CD14-positive monocyte (primary cell): ENCODE results near the gene DCAF4. TPM values are rescaled to one million over a fixed set of nuclear protein-coding genes. Genes with fewer than 3 reads are reported as not detected.

Experiments used
- DNase-seq, 3 donors: peaks; one replicate each; pipeline ENCODE4 v3.0.0-alpha.2; 2011 to 2022
- H2AFZ ChIP-seq: 2 replicates; pipeline ENCODE4 v1.6.0; 2012; ENCODE audit warnings: mild to moderate bottlenecking, low read depth, low read length, inconsistent platforms; ENCODE audit not compliant: insufficient read depth, poor library complexity, severe bottlenecking
- H3K27ac ChIP-seq, 2 donors: 1 replicate in 1 of 2; 2 replicates in 1 of 2; pipeline ENCODE4 v1.5.1; 2012 to 2013; ENCODE audit warnings: low read length in 2 of 2, control low read depth in 1 of 2, inconsistent platforms in 1 of 2, low read depth in 1 of 2, mild to moderate bottlenecking in 1 of 2
- H3K27me3 ChIP-seq, 2 donors: one replicate each; pipeline versions ENCODE4 v1.6.0 to v1.6.1; 2011 to 2013; ENCODE audit warnings: low read length in 2 of 2; ENCODE audit not compliant: control insufficient read depth in 2 of 2, insufficient read depth in 2 of 2
- H3K36me3 ChIP-seq, 2 donors: replicated peaks in 1 of 2; 1 replicate in 1 of 2; 2 replicates in 1 of 2; pipeline versions ENCODE4 v1.5.1 to v1.6.1; 2012 to 2013; ENCODE audit warnings: low read length in 2 of 2, control low read depth in 1 of 2, inconsistent platforms in 1 of 2, mild to moderate bottlenecking in 1 of 2; ENCODE audit not compliant: insufficient read depth in 2 of 2, control insufficient read depth in 1 of 2
- H3K4me1 ChIP-seq, 2 donors: 1 replicate in 1 of 2; 2 replicates in 1 of 2; pipeline versions ENCODE4 v1.5.1 to v1.6.1; 2012 to 2013; ENCODE audit warnings: low read length in 2 of 2, control low read depth in 1 of 2, inconsistent platforms in 1 of 2, mild to moderate bottlenecking in 1 of 2, moderate library complexity in 1 of 2; ENCODE audit not compliant: insufficient read depth in 2 of 2, control insufficient read depth in 1 of 2
- H3K4me2 ChIP-seq: replicated peaks from 2 replicates; pipeline ENCODE3; 2012; ENCODE audit warnings: low read length, moderate library complexity, mild to moderate bottlenecking; ENCODE audit not compliant: poor library complexity, severe bottlenecking; ENCODE audit errors: extremely low read depth
- H3K4me3 ChIP-seq, 3 experiments: fragments of 200-600 bp in 1 of 3; sonication (generic) in 1 of 3; replicated peaks in 1 of 3; 1 replicate in 2 of 3; 2 replicates in 1 of 3; pipeline ENCODE4 v1.5.1; 2011 to 2013; ENCODE audit warnings: low read length in 3 of 3, mild to moderate bottlenecking in 3 of 3, control low read depth in 2 of 3, low read depth in 2 of 3, inconsistent platforms in 1 of 3, moderate library complexity in 1 of 3
- H3K79me2 ChIP-seq: 2 replicates; pipeline ENCODE4 v1.6.0; 2012; ENCODE audit warnings: mild to moderate bottlenecking, control low read depth, inconsistent platforms, low read length, moderate library complexity; ENCODE audit not compliant: insufficient read depth
- H3K9ac ChIP-seq: 2 replicates; pipeline ENCODE4 v1.6.0; 2017; ENCODE audit warnings: low read length, mild to moderate bottlenecking; ENCODE audit not compliant: insufficient read depth, poor library complexity, severe bottlenecking
- H3K9me3 ChIP-seq, 2 donors: replicated peaks in 1 of 2; 1 replicate in 1 of 2; 2 replicates in 1 of 2; pipeline versions ENCODE4 v1.5.1 to v1.6.1; 2012 to 2013; ENCODE audit warnings: low read length in 2 of 2, control low read depth in 1 of 2; ENCODE audit not compliant: control insufficient read depth in 1 of 2, insufficient read depth in 1 of 2
- H4K20me1 ChIP-seq: 2 replicates; pipeline ENCODE4 v1.6.0; 2012; ENCODE audit warnings: mild to moderate bottlenecking, low read length, control low read depth, moderate library complexity; ENCODE audit not compliant: insufficient read depth
- H3K27ac Mint-ChIP-seq, 7 donors: one replicate each; pipeline ENCODE4 v1.8.0; 2020; ENCODE audit warnings: mild to moderate bottlenecking in 7 of 7, mixed read lengths in 7 of 7, moderate library complexity in 6 of 7, inconsistent platforms in 2 of 7
- H3K27me3 Mint-ChIP-seq, 3 donors: one replicate each; pipeline ENCODE4 v1.8.0; 2021 to 2022; ENCODE audit warnings: low read depth in 3 of 3, mild to moderate bottlenecking in 3 of 3, mixed read lengths in 3 of 3, moderate library complexity in 3 of 3, inconsistent platforms in 1 of 3
- H3K36me3 Mint-ChIP-seq, 2 donors: one replicate each; pipeline ENCODE4 v1.8.0; 2020; ENCODE audit warnings: mixed read lengths in 2 of 2, inconsistent platforms in 1 of 2, mild to moderate bottlenecking in 1 of 2
- H3K4me1 Mint-ChIP-seq: one replicate; pipeline ENCODE4 v1.8.0; 2020; ENCODE audit warnings: mild to moderate bottlenecking, mixed read lengths
- H3K4me3 Mint-ChIP-seq, 2 donors: one replicate each; pipeline ENCODE4 v1.8.0; 2020; ENCODE audit warnings: mild to moderate bottlenecking in 2 of 2, mixed read lengths in 2 of 2, moderate library complexity in 1 of 2
- H3K9me3 Mint-ChIP-seq, 7 donors: one replicate each; pipeline ENCODE4 v1.8.0; 2020 to 2022; ENCODE audit warnings: mixed read lengths in 7 of 7, mild to moderate bottlenecking in 6 of 7, moderate library complexity in 6 of 7, inconsistent platforms in 2 of 7
- WGBS: methylation state at CpG from one replicate; pipeline ENCODE4 v1.1.5; 2013; ENCODE audit warnings: missing lambda C conversion rate; ENCODE audit not compliant: insufficient coverage; 5-methylcytosine and 5-hydroxymethylcytosine counted together
- intact Hi-C, 2 donors: fragments of 100-400 bp; cut with micrococcal nuclease; formaldehyde crosslinking; loops; one replicate each; pipeline versions ENCODE4 v1.15.0 to v1.15.1; 2023
- polyA plus RNA-seq, 3 donors: library from polyadenylated mRNA; depleted of rRNA in 1 of 3; unstranded in 2 of 3; stranded (reverse) in 1 of 3; fragments of 300-500 nt in 2 of 3; fragments of >200 nt in 1 of 3; fragmentation: Illumina TruSeq in 2 of 3; gene quantifications; 1 replicate in 2 of 3; 2 replicates in 1 of 3; pipeline ENCODE4 v1.2.3, GENCODE V29; 2012 to 2021
- TF ChIP-seq, protein P1 (sequence below): fragments of 200-600 bp; IDR thresholded peaks from one replicate; pipeline ENCODE4 v1.8.0; 2022; ENCODE audit warnings: antibody characterized with exemption, mild to moderate bottlenecking

The DCAF4 gene
- polyA plus RNA-seq, 3 donors, result 1.1 to 7.2 (median 2.3) TPM

- intact Hi-C loops, result no loop called here
- Histone ChIP-seq H2AFZ (peak overlapping the region; percentile 87), H3K9ac (peak overlapping the region; percentile 38)
These were observed 33.2 kb upstream of the DCAF4 start for GRCh38 chr14:72892879-72893635.

DNA sequence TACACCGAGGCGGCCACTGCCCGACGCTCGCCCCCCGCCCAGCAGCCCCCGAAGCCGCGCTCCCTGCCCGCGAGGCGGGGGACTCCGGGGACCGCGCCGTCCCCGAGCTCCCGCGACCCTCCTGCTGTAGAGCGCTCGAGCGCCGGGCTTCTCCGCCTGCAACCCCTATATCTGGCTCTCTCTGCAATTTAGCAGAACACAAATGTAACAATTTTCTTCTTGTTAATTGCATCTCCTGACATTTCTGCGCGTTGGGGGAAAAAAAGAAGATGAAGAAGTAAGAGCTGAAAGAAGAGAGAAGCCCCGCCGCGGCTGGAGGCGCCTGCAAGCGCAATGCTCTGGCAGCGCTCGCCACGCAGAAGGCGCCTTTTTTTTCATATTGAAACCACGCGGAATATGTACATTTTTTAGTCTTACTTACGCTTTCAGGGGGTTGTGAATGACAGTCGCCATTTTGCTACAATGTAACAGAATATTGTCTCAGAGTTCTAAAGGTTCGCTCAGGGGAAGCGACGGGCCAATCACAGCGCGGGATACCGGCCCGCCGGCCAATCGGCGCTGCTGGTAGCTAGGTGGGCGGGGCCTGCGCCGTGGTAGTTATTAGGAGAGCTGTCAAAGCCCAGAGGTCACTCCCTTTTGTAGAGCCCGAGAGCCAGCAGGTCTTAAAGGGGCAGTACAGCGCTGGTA, 32.5 kb upstream of the DCAF4 start, which contains the start of gene DPF3:
DPF3 (minus strand) TSS at position 466 of the 687 bp plus-strand sequence; CDS start at position 453, 13 bp downstream.
- TF ChIP-seq, protein P1, sequence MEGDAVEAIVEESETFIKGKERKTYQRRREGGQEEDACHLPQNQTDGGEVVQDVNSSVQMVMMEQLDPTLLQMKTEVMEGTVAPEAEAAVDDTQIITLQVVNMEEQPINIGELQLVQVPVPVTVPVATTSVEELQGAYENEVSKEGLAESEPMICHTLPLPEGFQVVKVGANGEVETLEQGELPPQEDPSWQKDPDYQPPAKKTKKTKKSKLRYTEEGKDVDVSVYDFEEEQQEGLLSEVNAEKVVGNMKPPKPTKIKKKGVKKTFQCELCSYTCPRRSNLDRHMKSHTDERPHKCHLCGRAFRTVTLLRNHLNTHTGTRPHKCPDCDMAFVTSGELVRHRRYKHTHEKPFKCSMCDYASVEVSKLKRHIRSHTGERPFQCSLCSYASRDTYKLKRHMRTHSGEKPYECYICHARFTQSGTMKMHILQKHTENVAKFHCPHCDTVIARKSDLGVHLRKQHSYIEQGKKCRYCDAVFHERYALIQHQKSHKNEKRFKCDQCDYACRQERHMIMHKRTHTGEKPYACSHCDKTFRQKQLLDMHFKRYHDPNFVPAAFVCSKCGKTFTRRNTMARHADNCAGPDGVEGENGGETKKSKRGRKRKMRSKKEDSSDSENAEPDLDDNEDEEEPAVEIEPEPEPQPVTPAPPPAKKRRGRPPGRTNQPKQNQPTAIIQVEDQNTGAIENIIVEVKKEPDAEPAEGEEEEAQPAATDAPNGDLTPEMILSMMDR, result no peak
- Histone ChIP-seq H3K4me1 (peaks cover 28 to 31% of the 10 kb centered on the region in 2 donors), H3K79me2 (no peaks in the 10 kb centered on the region), H3K27me3 (peaks cover 71 to 86% of the 10 kb centered on the region in 2 donors), H3K4me2 (peak within 1 kb of the TSS; percentile 98), H4K20me1 (no peaks in the 10 kb centered on the region), H3K27ac (no peak within 1 kb of the TSS), H3K9ac (peak within 1 kb of the TSS; percentile 38), H2AFZ (peak within 1 kb of the TSS; percentile 87), H3K36me3 (no peaks in the 10 kb centered on the region), H3K9me3 (peaks cover 6 to 26% of the 10 kb centered on the region in 2 donors), H3K4me3 (peak within 1 kb of the TSS; percentile 59 to 87 (median 70))
- H3K27ac Mint-ChIP-seq, result peak within 1 kb of the TSS in 4 of 7 donors; percentile 37 to 64 (median 44)
- peak within 1 kb of the TSS; percentile 91 to 98 for H3K4me3 Mint-ChIP-seq
- H3K4me1 Mint-ChIP-seq, result peaks cover 34% of the 10 kb centered on the region
- peak; percentile 83 to 93 (median 85) for DNase-seq
- 0% methylated on average over 39 of the region's 54 CpGs for WGBS
- H3K9me3 Mint-ChIP-seq, result peaks cover 0 to 29% (median 17%) of the 10 kb centered on the region in 7 donors
- peaks cover 78 to 86% (median 83%) of the 10 kb centered on the region in 3 donors for H3K27me3 Mint-ChIP-seq
- intact Hi-C loops, result no loop called here
- H3K36me3 Mint-ChIP-seq, result peaks cover 13 to 17% of the 10 kb centered on the region in 2 donors

More at GRCh38 chr14:72892879-72893635, 33.2 kb upstream of the DCAF4 start:
- H3K27me3 Mint-ChIP-seq, result peaks cover 85 to 89% (median 86%) of the 10 kb centered on the region in 3 donors
- Histone ChIP-seq H3K36me3 (no peaks in the 10 kb centered on the region), H3K79me2 (no peaks in the 10 kb centered on the region), H3K27me3 (peaks cover 73 to 93% of the 10 kb centered on the region in 2 donors), H3K4me2 (peak overlapping the region; percentile 98), H4K20me1 (no peaks in the 10 kb centered on the region), H3K9me3 (peaks cover 6 to 26% of the 10 kb centered on the region in 2 donors), H3K4me1 (peaks cover 28 to 31% of the 10 kb centered on the region in 2 donors), H3K27ac (no peak overlapping the region), H3K4me3 (peak overlapping the region; percentile 30 to 87 (median 59))
- DNase-seq, result peak in 1 of 3 donors; percentile 8
- peaks cover 13 to 17% of the 10 kb centered on the region in 2 donors for H3K36me3 Mint-ChIP-seq
- peak overlapping the region in 1 of 7 donors; percentile 33 for H3K27ac Mint-ChIP-seq
- TF ChIP-seq, protein P1, result no peak
- peaks cover 34% of the 10 kb centered on the region for H3K4me1 Mint-ChIP-seq
- peaks cover 0 to 29% (median 17%) of the 10 kb centered on the region in 7 donors for H3K9me3 Mint-ChIP-seq
- WGBS, result under 1% methylated on average over 67 of the region's 68 CpGs
- H3K4me3 Mint-ChIP-seq, result peak overlapping the region; percentile 74 to 91
